GM23338 (cell line): ENCODE results near the gene CELA2A. TPM values are rescaled to one million over a fixed set of nuclear protein-coding genes. Genes with fewer than 3 reads are reported as not detected.

ENCODE experiments used
- ATAC-seq: fragments of 200-7000 bp; cut with Tn5 transposase; 3 replicates; pipeline ENCODE4 v1.9.1; 2020
- DNase-seq: peaks from one replicate; pipeline ENCODE4 v3.0.0-alpha.2; 2015; ENCODE audit warnings: low spot score
- H2AFZ ChIP-seq: fragments of 200-600 bp; sonication (generic); 2 replicates; pipeline ENCODE4 v1.8.0; 2016; ENCODE audit warnings: antibody characterized with exemption, mild to moderate bottlenecking, moderate library complexity
- H3F3A ChIP-seq: fragments of 200-600 bp; sonication (generic); replicated peaks from 2 replicates; pipeline ENCODE4 v1.8.0; 2017; ENCODE audit warnings: antibody characterized with exemption, mixed run types, low read depth
- H3K27ac ChIP-seq: fragments of 200-600 bp; sonication (generic); 2 replicates; pipeline ENCODE4 v1.6.1; 2016; ENCODE audit warnings: low read depth
- H3K27me3 ChIP-seq: fragments of 200-600 bp; sonication (generic); 2 replicates; pipeline ENCODE4 v1.8.0; 2016; ENCODE audit warnings: mild to moderate bottlenecking, mixed run types, moderate library complexity; ENCODE audit not compliant: insufficient read depth
- H3K36me3 ChIP-seq: fragments of 200-600 bp; sonication (generic); 2 replicates; pipeline ENCODE4 v1.8.0; 2016; ENCODE audit warnings: mild to moderate bottlenecking; ENCODE audit not compliant: insufficient read depth
- H3K4me1 ChIP-seq: fragments of 200-600 bp; sonication (generic); 2 replicates; pipeline ENCODE4 v1.8.0; 2016; ENCODE audit warnings: mild to moderate bottlenecking, moderate library complexity; ENCODE audit not compliant: insufficient read depth
- H3K4me2 ChIP-seq: fragments of 200-600 bp; sonication (generic); 2 replicates; pipeline ENCODE4 v1.7.1; 2017; ENCODE audit warnings: mixed run types
- H3K4me3 ChIP-seq: fragments of 200-600 bp; sonication (generic); 2 replicates; pipeline ENCODE4 v1.6.1; 2016; ENCODE audit warnings: mixed run types
- H3K79me2 ChIP-seq: fragments of 200-600 bp; sonication (generic); replicated peaks from 2 replicates; pipeline ENCODE4 v1.8.0; 2017; ENCODE audit warnings: mild to moderate bottlenecking; ENCODE audit not compliant: insufficient read depth
- H3K9me2 ChIP-seq: fragments of 200-600 bp; sonication (generic); 2 replicates; pipeline ENCODE4 v1.8.0; 2017; ENCODE audit not compliant: insufficient read depth
- H4K20me1 ChIP-seq: fragments of 200-600 bp; sonication (generic); replicated peaks from 2 replicates; pipeline ENCODE4 v1.8.0; 2017; ENCODE audit warnings: mild to moderate bottlenecking; ENCODE audit not compliant: insufficient read depth
- H3K27ac Mint-ChIP-seq: 2 replicates; pipeline ENCODE4 v1.8.0; 2020; ENCODE audit warnings: inconsistent platforms, mild to moderate bottlenecking, moderate library complexity, mixed read lengths
- H3K27me3 Mint-ChIP-seq: 3 replicates; pipeline ENCODE4 v1.8.0; 2022; ENCODE audit warnings: low read depth, mild to moderate bottlenecking, moderate library complexity, mixed read lengths, inconsistent platforms; ENCODE audit not compliant: insufficient read depth, poor library complexity
- H3K36me3 Mint-ChIP-seq: 3 replicates; pipeline ENCODE4 v1.8.0; 2021; ENCODE audit warnings: low read depth, mild to moderate bottlenecking, inconsistent platforms, moderate library complexity, mixed read lengths
- H3K4me1 Mint-ChIP-seq: 3 replicates; pipeline ENCODE4 v1.8.0; 2020; ENCODE audit warnings: mild to moderate bottlenecking, inconsistent platforms, mixed read lengths
- H3K4me3 Mint-ChIP-seq: 3 replicates; pipeline ENCODE4 v1.8.0; 2021; ENCODE audit warnings: moderate library complexity, mild to moderate bottlenecking, inconsistent platforms, mixed read lengths
- H3K9me3 Mint-ChIP-seq: 3 replicates; pipeline ENCODE4 v1.8.0; 2020; ENCODE audit warnings: moderate library complexity, mild to moderate bottlenecking, inconsistent platforms, mixed read lengths
- CREB1 ChIP-seq: fragments of 250-450 bp; sonication (Bioruptor Pico); IDR thresholded peaks from 2 replicates; pipeline ENCODE4 v1.5.0; 2020; ENCODE audit warnings: low read depth, mild to moderate bottlenecking, moderate library complexity
- EZH2 ChIP-seq: fragments of 200-600 bp; sonication (generic); IDR thresholded peaks from one replicate; pipeline ENCODE4 v1.8.0; 2017; ENCODE audit warnings: antibody characterized with exemption, mild to moderate bottlenecking, low read depth; ENCODE audit not compliant: unreplicated experiment
- EZH2phosphoT487 ChIP-seq: fragments of 200-600 bp; sonication (generic); IDR thresholded peaks from one replicate; pipeline ENCODE4 v1.8.1; 2018; ENCODE audit warnings: antibody characterized with exemption; ENCODE audit not compliant: unreplicated experiment
- JUNB ChIP-seq: IDR thresholded peaks from one replicate; pipeline ENCODE4 v1.6.1; 2016; ENCODE audit warnings: antibody characterized with exemption; ENCODE audit not compliant: unreplicated experiment
- NANOG ChIP-seq: IDR thresholded peaks from 2 replicates; pipeline ENCODE4 v1.6.1; 2016; ENCODE audit warnings: antibody characterized with exemption, borderline replicate concordance
- POLR2AphosphoS5 ChIP-seq: IDR thresholded peaks from 2 replicates; pipeline ENCODE4 v1.6.1; 2016; ENCODE audit warnings: antibody characterized with exemption, low read depth
- STAT1 ChIP-seq: IDR thresholded peaks from one replicate; pipeline ENCODE4 v1.6.1; 2016; ENCODE audit warnings: antibody characterized with exemption; ENCODE audit not compliant: unreplicated experiment
- ZNF114 ChIP-seq: fragments of 250-450 bp; sonication (Bioruptor Pico); IDR thresholded peaks from 2 replicates; pipeline ENCODE4 v1.5.0; 2020; ENCODE audit warnings: mild to moderate bottlenecking, moderate library complexity
- ZNF331 ChIP-seq: fragments of 250-450 bp; sonication (Bioruptor Pico); IDR thresholded peaks from 2 replicates; pipeline ENCODE4 v1.5.0; 2020; ENCODE audit warnings: low read depth, mild to moderate bottlenecking, moderate library complexity
- polyA plus RNA-seq: library from polyadenylated mRNA; unstranded; fragments of >200 nt; fragmentation: Nextera tagmentation; extraction: Ambion mirVana; gene quantifications from 2 replicates; pipeline ENCODE4 v1.2.1, GENCODE V29; 2016
- total RNA-seq: library from RNA; depleted of rRNA; stranded (reverse); fragments of >200 nt; shearing (Covaris generic); gene quantifications from 2 replicates; pipeline ENCODE4 v1.2.3, GENCODE V29; 2014
- TF ChIP-seq, protein P1 (sequence below): fragments of 250-450 bp; sonication (Bioruptor Pico); IDR thresholded peaks from 2 replicates; pipeline ENCODE4 v1.5.0; 2020; ENCODE audit warnings: mild to moderate bottlenecking, moderate library complexity
- TF ChIP-seq, protein P2 (sequence below), 2 experiments: fragments of 200-600 bp in 1 of 2; sonication (generic) in 1 of 2; conservative IDR thresholded peaks; 2 replicates each; pipeline versions ENCODE4 v1.5.1 to v1.6.1; 2016 to 2017; ENCODE audit warnings: antibody characterized with exemption in 2 of 2, low read depth in 2 of 2, mild to moderate bottlenecking in 2 of 2, moderate library complexity in 1 of 2
- TF ChIP-seq, protein P3 (sequence below): IDR thresholded peaks from 2 replicates; pipeline ENCODE4 v1.6.1; 2016; ENCODE audit warnings: antibody characterized with exemption
- TF ChIP-seq, protein P4 (sequence below): IDR thresholded peaks from one replicate; pipeline ENCODE4 v1.6.1; 2018; ENCODE audit warnings: antibody characterized with exemption; ENCODE audit not compliant: unreplicated experiment

CELA2A gene
- total and polyA plus RNA-seq, 2 experiments from 2014 or later, result not detected

DNA sequence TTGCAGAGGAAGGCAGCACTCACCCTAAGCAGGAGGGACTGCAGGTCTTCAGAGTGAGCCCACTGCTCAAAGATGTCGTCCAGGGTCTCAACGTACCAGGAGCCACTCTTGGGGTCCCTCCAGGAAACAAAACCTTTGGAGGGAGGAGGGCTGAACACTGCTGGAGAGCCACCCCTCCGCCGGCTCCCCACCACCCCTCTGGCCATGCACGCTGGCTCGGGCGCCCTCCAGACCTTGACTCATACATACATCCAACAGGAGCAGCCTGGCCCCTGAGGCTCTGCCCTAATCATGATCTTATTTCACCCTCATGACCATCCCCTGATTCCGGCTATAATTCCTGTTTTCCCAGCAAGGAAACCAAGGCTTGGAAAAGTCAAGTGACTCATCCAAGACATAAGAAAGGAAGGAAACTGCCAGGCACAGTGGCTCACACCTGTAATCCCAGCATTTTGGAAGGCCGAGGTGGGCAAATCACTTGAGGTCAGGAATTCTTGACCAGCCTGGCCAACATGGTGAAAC, 37.4 kb downstream of the CELA2A start:
- no peaks in the 10 kb centered on the region for H3K27me3 ChIP-seq
- H3K4me1 ChIP-seq, result peaks cover 13% of the 10 kb centered on the region
- 0 out of 3 replicates have a peak, but pooled peaks cover 4% of the 10 kb centered on the region for H3K9me3 Mint-ChIP-seq
- no peaks in the 10 kb centered on the region for H4K20me1 ChIP-seq
- peaks cover 4% of the 10 kb centered on the region for H3K27me3 Mint-ChIP-seq
- no peaks in the 10 kb centered on the region for H3K79me2 ChIP-seq
- H3K27ac ChIP-seq, result no peak overlapping the region
- H3K36me3 ChIP-seq, result no peaks in the 10 kb centered on the region
- DNase-seq (no peak), ATAC-seq (no peak)
- no peak overlapping the region for H3K4me3 ChIP-seq
- H3K27ac Mint-ChIP-seq, result no peak overlapping the region
- H3K4me2 ChIP-seq, result no peak overlapping the region
- peaks cover 32% of the 10 kb centered on the region for H3K36me3 Mint-ChIP-seq
- no peak overlapping the region for H2AFZ ChIP-seq
- H3K9me2 ChIP-seq, result no peaks in the 10 kb centered on the region
- no peak overlapping the region for H3K4me3 Mint-ChIP-seq
- TF ChIP-seq, protein P1, sequence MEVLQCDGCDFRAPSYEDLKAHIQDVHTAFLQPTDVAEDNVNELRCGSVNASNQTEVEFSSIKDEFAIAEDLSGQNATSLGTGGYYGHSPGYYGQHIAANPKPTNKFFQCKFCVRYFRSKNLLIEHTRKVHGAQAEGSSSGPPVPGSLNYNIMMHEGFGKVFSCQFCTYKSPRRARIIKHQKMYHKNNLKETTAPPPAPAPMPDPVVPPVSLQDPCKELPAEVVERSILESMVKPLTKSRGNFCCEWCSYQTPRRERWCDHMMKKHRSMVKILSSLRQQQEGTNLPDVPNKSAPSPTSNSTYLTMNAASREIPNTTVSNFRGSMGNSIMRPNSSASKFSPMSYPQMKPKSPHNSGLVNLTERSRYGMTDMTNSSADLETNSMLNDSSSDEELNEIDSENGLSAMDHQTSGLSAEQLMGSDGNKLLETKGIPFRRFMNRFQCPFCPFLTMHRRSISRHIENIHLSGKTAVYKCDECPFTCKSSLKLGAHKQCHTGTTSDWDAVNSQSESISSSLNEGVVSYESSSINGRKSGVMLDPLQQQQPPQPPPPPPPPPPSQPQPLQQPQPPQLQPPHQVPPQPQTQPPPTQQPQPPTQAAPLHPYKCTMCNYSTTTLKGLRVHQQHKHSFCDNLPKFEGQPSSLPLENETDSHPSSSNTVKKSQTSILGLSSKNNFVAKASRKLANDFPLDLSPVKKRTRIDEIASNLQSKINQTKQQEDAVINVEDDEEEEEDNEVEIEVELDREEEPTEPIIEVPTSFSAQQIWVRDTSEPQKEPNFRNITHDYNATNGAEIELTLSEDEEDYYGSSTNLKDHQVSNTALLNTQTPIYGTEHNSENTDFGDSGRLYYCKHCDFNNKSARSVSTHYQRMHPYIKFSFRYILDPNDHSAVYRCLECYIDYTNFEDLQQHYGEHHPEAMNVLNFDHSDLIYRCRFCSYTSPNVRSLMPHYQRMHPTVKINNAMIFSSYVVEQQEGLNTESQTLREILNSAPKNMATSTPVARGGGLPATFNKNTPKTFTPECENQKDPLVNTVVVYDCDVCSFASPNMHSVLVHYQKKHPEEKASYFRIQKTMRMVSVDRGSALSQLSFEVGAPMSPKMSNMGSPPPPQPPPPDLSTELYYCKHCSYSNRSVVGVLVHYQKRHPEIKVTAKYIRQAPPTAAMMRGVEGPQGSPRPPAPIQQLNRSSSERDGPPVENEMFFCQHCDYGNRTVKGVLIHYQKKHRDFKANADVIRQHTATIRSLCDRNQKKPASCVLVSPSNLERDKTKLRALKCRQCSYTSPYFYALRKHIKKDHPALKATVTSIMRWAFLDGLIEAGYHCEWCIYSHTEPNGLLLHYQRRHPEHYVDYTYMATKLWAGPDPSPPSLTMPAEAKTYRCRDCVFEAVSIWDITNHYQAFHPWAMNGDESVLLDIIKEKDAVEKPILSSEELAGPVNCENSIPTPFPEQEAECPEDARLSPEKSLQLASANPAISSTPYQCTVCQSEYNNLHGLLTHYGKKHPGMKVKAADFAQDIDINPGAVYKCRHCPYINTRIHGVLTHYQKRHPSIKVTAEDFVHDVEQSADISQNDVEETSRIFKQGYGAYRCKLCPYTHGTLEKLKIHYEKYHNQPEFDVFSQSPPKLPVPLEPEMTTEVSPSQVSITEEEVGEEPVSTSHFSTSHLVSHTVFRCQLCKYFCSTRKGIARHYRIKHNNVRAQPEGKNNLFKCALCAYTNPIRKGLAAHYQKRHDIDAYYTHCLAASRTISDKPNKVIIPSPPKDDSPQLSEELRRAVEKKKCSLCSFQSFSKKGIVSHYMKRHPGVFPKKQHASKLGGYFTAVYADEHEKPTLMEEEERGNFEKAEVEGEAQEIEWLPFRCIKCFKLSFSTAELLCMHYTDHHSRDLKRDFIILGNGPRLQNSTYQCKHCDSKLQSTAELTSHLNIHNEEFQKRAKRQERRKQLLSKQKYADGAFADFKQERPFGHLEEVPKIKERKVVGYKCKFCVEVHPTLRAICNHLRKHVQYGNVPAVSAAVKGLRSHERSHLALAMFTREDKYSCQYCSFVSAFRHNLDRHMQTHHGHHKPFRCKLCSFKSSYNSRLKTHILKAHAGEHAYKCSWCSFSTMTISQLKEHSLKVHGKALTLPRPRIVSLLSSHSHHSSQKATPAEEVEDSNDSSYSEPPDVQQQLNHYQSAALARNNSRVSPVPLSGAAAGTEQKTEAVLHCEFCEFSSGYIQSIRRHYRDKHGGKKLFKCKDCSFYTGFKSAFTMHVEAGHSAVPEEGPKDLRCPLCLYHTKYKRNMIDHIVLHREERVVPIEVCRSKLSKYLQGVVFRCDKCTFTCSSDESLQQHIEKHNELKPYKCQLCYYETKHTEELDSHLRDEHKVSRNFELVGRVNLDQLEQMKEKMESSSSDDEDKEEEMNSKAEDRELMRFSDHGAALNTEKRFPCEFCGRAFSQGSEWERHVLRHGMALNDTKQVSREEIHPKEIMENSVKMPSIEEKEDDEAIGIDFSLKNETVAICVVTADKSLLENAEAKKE (CRISPR knock-in tag), result no peak
- TF ChIP-seq STAT1 (no peak), POLR2AphosphoS5 (no peak), ZNF331 (CRISPR knock-in tag) (no peak), EZH2phosphoT487 (no peak), EZH2 (no peak), JUNB (no peak), CREB1 (CRISPR knock-in tag) (no peak), ZNF114 (no peak), NANOG (no peak)
- TF ChIP-seq, protein P2, sequence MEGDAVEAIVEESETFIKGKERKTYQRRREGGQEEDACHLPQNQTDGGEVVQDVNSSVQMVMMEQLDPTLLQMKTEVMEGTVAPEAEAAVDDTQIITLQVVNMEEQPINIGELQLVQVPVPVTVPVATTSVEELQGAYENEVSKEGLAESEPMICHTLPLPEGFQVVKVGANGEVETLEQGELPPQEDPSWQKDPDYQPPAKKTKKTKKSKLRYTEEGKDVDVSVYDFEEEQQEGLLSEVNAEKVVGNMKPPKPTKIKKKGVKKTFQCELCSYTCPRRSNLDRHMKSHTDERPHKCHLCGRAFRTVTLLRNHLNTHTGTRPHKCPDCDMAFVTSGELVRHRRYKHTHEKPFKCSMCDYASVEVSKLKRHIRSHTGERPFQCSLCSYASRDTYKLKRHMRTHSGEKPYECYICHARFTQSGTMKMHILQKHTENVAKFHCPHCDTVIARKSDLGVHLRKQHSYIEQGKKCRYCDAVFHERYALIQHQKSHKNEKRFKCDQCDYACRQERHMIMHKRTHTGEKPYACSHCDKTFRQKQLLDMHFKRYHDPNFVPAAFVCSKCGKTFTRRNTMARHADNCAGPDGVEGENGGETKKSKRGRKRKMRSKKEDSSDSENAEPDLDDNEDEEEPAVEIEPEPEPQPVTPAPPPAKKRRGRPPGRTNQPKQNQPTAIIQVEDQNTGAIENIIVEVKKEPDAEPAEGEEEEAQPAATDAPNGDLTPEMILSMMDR (conservative IDR thresholded peaks at IDR 0.05; ENCODE audit: low read depth in 2 of 2), result no peak
- TF ChIP-seq, protein P3, sequence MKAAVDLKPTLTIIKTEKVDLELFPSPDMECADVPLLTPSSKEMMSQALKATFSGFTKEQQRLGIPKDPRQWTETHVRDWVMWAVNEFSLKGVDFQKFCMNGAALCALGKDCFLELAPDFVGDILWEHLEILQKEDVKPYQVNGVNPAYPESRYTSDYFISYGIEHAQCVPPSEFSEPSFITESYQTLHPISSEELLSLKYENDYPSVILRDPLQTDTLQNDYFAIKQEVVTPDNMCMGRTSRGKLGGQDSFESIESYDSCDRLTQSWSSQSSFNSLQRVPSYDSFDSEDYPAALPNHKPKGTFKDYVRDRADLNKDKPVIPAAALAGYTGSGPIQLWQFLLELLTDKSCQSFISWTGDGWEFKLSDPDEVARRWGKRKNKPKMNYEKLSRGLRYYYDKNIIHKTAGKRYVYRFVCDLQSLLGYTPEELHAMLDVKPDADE, result no peak
- TF ChIP-seq, protein P4, sequence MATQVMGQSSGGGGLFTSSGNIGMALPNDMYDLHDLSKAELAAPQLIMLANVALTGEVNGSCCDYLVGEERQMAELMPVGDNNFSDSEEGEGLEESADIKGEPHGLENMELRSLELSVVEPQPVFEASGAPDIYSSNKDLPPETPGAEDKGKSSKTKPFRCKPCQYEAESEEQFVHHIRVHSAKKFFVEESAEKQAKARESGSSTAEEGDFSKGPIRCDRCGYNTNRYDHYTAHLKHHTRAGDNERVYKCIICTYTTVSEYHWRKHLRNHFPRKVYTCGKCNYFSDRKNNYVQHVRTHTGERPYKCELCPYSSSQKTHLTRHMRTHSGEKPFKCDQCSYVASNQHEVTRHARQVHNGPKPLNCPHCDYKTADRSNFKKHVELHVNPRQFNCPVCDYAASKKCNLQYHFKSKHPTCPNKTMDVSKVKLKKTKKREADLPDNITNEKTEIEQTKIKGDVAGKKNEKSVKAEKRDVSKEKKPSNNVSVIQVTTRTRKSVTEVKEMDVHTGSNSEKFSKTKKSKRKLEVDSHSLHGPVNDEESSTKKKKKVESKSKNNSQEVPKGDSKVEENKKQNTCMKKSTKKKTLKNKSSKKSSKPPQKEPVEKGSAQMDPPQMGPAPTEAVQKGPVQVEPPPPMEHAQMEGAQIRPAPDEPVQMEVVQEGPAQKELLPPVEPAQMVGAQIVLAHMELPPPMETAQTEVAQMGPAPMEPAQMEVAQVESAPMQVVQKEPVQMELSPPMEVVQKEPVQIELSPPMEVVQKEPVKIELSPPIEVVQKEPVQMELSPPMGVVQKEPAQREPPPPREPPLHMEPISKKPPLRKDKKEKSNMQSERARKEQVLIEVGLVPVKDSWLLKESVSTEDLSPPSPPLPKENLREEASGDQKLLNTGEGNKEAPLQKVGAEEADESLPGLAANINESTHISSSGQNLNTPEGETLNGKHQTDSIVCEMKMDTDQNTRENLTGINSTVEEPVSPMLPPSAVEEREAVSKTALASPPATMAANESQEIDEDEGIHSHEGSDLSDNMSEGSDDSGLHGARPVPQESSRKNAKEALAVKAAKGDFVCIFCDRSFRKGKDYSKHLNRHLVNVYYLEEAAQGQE, result no peak
- H3K4me1 Mint-ChIP-seq, result peaks cover 15% of the 10 kb centered on the region
- no peaks in the 10 kb centered on the region for H3F3A ChIP-seq
